ENCODE data around the gene PLAGL1.

DNA sequence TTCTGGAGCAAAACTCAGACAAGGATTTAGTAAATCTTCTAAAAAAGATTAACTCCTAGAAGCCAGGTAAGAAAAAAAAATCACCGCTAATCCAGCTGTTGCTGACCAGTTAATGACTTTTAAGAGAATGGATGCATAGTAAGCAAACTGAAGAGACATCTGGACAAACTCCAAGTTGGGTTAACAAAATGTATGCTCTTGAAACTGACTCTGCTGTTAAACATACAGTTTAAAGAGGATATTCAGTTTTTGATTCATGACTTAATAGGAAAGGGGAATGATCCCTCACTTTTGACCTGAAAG, 70.4 kb downstream of the PLAGL1 start:
- TF ChIP-seq JUND (IDR thresholded peaks at IDR 0.05), result no peak
- TF ChIP-seq, protein P1, sequence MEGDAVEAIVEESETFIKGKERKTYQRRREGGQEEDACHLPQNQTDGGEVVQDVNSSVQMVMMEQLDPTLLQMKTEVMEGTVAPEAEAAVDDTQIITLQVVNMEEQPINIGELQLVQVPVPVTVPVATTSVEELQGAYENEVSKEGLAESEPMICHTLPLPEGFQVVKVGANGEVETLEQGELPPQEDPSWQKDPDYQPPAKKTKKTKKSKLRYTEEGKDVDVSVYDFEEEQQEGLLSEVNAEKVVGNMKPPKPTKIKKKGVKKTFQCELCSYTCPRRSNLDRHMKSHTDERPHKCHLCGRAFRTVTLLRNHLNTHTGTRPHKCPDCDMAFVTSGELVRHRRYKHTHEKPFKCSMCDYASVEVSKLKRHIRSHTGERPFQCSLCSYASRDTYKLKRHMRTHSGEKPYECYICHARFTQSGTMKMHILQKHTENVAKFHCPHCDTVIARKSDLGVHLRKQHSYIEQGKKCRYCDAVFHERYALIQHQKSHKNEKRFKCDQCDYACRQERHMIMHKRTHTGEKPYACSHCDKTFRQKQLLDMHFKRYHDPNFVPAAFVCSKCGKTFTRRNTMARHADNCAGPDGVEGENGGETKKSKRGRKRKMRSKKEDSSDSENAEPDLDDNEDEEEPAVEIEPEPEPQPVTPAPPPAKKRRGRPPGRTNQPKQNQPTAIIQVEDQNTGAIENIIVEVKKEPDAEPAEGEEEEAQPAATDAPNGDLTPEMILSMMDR (IDR thresholded peaks at IDR 0.05; ENCODE audit: low read depth, low read length, missing input control), result no peak
- TF ChIP-seq TAF1 (conservative IDR thresholded peaks at IDR 0.05), result no peak
- TF ChIP-seq GABPA (IDR thresholded peaks at IDR 0.05 in 1 of 2, conservative IDR thresholded peaks at IDR 0.05 in 1 of 2), result no peak
- TF ChIP-seq RAD21 (IDR thresholded peaks at IDR 0.05), result no peak
- TF ChIP-seq REST (IDR thresholded peaks at IDR 0.05), result no peak
- TF ChIP-seq SP1 (IDR thresholded peaks at IDR 0.05), result no peak
